H54 (cell line): ENCODE measurements around the gene PIK3R4.

Experiments
- DNase-seq: peaks from one replicate; pipeline ENCODE4 v3.0.0; 2011; ENCODE audit warnings: low spot score, mixed read lengths; ENCODE audit not compliant: insufficient read length
- FAIRE-seq: peaks from 3 replicates; lab custom pipeline; 2011; peaks lifted over from hg19 to GRCh38; lab: Jason Lieb, UNC
- POLR2A ChIP-seq: IDR thresholded peaks from 2 replicates; pipeline ENCODE4 v1.6.1; 2011; ENCODE audit warnings: low read depth, mild to moderate bottlenecking, low read length

The PIK3R4 gene

DNA sequence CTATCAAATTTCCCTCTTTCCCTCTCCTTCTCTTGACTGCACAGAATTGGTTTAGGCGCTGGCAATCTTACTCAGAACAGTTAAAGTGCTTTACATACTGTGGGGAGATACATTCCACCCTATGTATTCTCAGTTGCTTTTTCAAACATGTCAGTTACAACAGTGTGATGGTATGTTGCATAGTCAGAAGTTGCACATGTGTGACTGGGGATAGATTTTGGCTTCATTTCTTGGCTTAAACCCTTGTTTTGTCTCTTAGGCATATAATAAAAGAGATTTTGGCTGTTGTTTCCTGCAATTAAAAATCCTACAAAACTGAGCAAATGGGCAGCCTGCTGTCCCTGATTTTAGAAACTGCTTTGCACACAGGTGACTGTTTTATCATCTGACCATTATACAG lies 86.7 kb downstream of the PIK3R4 start:
- TF ChIP-seq POLR2A: no peak
- FAIRE-seq (peak; percentile 23), DNase-seq (no peak)

DNA sequence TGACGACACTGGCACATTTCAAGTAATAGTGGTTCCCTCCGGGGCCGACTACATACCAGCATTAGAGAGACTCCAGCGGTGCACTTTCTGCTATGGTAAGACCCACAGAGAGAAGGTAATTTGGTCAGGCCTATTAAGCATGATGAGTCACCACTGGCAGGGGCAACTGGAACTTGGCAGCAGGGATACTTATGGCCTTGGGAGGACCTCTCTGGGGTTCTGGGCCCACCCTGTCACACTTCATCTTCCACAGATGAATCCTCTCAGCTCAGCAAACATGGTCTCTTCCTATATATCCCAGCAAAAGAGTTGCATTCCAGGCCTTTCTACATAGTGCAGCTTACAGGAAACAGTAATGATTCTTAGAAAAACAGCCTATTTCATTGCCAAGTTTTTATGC lies 88.0 kb downstream of the PIK3R4 start:
- FAIRE-seq (no peak), DNase-seq (no peak)
- TF ChIP-seq POLR2A: no peak

DNA sequence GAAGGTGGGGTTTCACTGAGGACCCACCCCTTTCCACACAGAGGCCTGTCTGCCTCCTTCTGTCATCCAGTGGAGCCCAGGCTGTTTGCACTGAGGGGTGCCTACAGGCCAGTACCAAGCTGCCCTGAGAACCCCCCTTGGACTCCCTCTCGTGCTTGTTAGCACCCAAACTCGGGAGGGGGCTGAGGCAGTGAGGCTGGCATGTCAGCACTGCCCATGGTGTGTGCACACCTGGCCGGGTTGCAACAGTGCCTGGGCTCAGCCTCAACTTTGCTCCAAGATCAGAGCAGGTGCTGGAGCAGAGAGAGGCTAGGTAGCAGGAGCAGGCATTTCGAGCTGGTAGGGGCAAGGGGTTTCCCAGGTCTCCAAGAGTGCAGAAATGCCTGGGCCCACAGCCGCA lies 90.0 kb downstream of the PIK3R4 start:
- FAIRE-seq (no peak), DNase-seq (no peak)
- TF ChIP-seq POLR2A: no peak

DNA sequence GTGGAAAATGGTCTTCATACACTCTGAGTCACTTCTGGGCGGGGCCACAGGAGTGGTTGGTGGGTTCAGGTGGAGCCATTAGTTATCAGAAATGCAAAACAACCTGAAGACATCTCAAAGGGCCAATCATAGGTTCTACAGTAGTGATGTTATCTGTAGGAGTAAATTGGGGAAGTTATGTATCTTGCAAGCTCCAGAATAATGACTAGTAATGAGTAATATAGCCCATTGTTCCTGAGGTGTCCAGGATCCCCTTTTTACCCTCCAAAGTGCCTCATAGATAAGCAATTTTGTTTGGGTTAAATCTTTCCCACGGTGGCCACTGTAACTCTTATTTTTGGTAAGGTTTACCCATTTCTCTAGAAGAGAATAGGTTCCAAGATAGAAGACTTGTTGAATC lies 91.7 kb downstream of the PIK3R4 start:
- DNase-seq: no peak
- TF ChIP-seq POLR2A: no peak
- FAIRE-seq: peak; percentile 11

DNA sequence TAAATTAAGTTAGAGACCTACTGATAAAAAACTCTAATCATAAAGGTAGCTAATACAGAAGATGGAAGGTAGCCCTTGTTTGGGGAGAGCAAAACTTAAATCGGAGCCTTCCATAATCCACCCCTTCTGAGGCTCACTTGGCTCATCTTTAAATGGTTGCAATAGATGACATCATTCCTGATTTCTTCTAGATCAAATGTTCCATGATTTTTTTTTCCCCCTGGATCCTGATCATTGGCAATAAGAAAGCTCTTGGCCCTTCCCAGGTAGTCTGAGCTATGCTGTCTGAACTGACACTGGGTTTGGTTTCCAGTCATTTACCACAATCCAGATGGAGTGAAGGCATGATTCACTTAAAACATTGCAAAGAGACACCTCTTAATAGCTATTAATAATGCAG lies 92.5 kb downstream of the PIK3R4 start:
- no peak for FAIRE-seq
- no peak for DNase-seq
- TF ChIP-seq POLR2A: no peak

DNA sequence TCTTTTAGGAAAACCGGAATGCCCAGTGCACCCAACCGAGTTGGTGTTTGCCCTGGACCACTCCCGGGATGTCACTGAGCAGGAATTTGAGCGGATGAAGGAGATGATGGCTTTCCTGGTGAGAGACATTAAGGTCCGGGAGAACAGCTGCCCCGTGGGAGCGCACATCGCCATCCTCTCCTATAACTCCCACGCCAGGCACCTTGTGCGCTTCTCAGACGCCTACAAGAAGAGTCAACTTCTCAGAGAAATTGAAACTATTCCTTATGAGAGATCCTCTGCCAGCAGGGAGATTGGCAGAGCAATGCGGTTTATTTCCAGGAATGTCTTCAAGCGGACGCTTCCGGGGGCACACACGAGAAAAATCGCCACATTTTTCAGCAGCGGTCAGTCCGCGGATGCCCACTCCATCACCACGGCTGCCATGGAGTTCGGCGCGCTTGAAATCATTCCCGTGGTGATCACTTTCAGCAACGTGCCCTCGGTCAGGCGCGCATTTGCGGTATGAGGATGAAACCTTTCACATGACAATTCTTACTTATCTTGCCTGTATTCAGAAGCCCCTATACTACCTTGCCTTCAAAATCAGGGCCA lies 97.5 kb downstream of the PIK3R4 start:
- FAIRE-seq: no peak
- no peak for DNase-seq
- no peak for TF ChIP-seq POLR2A

DNA sequence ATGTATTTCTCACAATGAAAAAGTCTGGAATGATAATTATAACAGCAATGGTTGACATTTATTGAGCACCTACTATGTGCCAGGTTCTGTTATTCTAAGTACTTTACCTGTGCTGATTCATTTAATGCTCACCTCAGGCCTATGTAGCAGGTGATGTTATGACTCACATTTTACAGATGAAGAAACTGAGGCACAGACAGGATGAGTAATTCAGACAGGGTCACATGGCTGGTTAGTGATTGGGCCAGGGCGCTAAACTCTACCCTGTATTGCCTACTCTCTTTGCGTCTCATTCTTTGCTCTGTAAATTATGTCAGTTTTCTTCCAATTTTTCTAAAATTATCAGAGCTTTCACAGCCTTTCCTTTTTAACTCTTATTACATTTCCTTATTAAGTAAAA lies 98.3 kb downstream of the PIK3R4 start:
- TF ChIP-seq POLR2A: no peak
- DNase-seq (no peak), FAIRE-seq (no peak)

GRCh38 chr3:130645261-130645660 lies 101.4 kb downstream of the PIK3R4 start:
- TF ChIP-seq POLR2A: no peak
- DNase-seq (no peak), FAIRE-seq (no peak)

- DNase-seq (no peak), FAIRE-seq (no peak)
Observed at GRCh38 chr3:130644628-130645253, 101.9 kb downstream of the PIK3R4 start.

GRCh38 chr3:130640027-130640426 lies 106.6 kb downstream of the PIK3R4 start:
- DNase-seq: no peak
- no peak for FAIRE-seq
- TF ChIP-seq POLR2A: no peak

More at GRCh38 chr3:130644628-130645253, 101.9 kb downstream of the PIK3R4 start:
- no peak for TF ChIP-seq POLR2A

GRCh38 chr3:130636480-130637234 lies 110.0 kb downstream of the PIK3R4 start:
- TF ChIP-seq POLR2A: no peak
- FAIRE-seq: no peak
- DNase-seq: no peak

- no peak for FAIRE-seq
- no peak for DNase-seq
- no peak for TF ChIP-seq POLR2A
Observed at GRCh38 chr3:130635978-130636377, 110.7 kb downstream of the PIK3R4 start.

DNA sequence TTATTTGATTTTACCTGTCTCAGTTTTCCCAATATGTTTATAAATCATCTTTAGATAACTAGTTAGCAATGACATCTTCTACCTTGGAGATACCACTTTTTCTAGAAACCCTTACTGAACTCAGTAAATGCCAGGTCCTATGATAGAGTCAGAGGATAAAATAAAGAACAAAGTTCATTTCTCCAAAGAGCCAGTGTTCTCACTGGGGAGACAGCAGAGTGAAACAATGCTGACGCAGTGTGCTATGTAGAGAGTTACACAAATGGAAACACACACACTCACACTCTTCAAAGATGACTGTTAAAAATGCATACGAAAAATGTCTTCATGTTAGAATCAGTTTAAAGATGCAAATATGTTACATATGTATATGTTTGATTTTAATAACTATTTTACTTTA lies 111.3 kb downstream of the PIK3R4 start:
- DNase-seq (no peak), FAIRE-seq (no peak)
- no peak for TF ChIP-seq POLR2A
